Endothelial cell of umbilical vein (primary cell): ENCODE data around the gene MFSD6L. TPM values are rescaled to one million over a fixed set of nuclear protein-coding genes. Genes with fewer than 3 reads are reported as not detected.

ENCODE experiments used
- BruUV-seq: library from RNA; stranded (reverse); fragments of 400-500 nt; replicated peaks from 2 replicates; lab custom pipeline; 2021; lab: Mats Ljungman, UMichigan
- CTCF ChIA-PET: fragments of 300-600, 350-600 bp; sonication (Branson Sonifier 250); formaldehyde crosslinking; loops from one replicate; lab custom pipeline; 2021; ENCODE audit warnings: antibody characterized with exemption, inconsistent platforms; lab: Charles Lee
- POLR2A ChIA-PET: fragments of 300-600, 350-600 bp; sonication (Branson Sonifier 250); formaldehyde crosslinking; loops from one replicate; lab custom pipeline; 2021; ENCODE audit warnings: antibody characterized with exemption, inconsistent platforms; lab: Charles Lee
- DNase-seq: peaks from one replicate; pipeline ENCODE4 v3.0.0-alpha.2; 2011; ENCODE audit warnings: low read depth, low spot score
- FAIRE-seq: peaks from 2 replicates; lab custom pipeline; 2011; peaks lifted over from hg19 to GRCh38; lab: Jason Lieb, UNC
- H2AFZ ChIP-seq: 2 replicates; pipeline ENCODE4 v1.6.0; 2012; ENCODE audit warnings: low read depth, low read length, control low read depth, inconsistent platforms
- H3K27ac ChIP-seq: 2 replicates; pipeline ENCODE4 v1.5.1; 2011; ENCODE audit warnings: low read depth, mild to moderate bottlenecking, control low read depth, low read length, moderate library complexity; ENCODE audit not compliant: insufficient read depth
- H3K27me3 ChIP-seq, 2 experiments: 2 replicates each; pipeline versions ENCODE4 v1.6.0 to v1.6.1; 2011; ENCODE audit warnings: low read length in 2 of 2, mixed read lengths in 1 of 2; ENCODE audit not compliant: control insufficient read depth in 2 of 2, insufficient read depth in 2 of 2
- H3K36me3 ChIP-seq, 2 experiments: 2 replicates in 1 of 2; 3 replicates in 1 of 2; pipeline ENCODE4 v1.5.1; 2011; ENCODE audit warnings: low read length in 2 of 2, mild to moderate bottlenecking in 1 of 2, moderate library complexity in 1 of 2; ENCODE audit not compliant: control insufficient read depth in 2 of 2, insufficient read depth in 2 of 2; ENCODE audit errors: extremely low read depth in 1 of 2
- H3K4me1 ChIP-seq: 3 replicates; pipeline ENCODE4 v1.5.1; 2011; ENCODE audit warnings: mild to moderate bottlenecking, low read length; ENCODE audit not compliant: control insufficient read depth, insufficient read depth; ENCODE audit errors: extremely low read depth
- H3K4me2 ChIP-seq: 2 replicates; pipeline ENCODE4 v1.6.1; 2011; ENCODE audit warnings: low read length, control low read depth, mixed read lengths; ENCODE audit not compliant: insufficient read depth
- H3K4me3 ChIP-seq, 3 experiments: fragments of 200-600 bp in 1 of 3; sonication (generic), shearing (Covaris generic) in 1 of 3; replicated peaks in 1 of 3; 2 replicates each; pipeline ENCODE4 v1.5.1; 2011 to 2016; ENCODE audit warnings: control low read depth in 3 of 3, low read length in 3 of 3, mild to moderate bottlenecking in 2 of 3, inconsistent platforms in 1 of 3, low read depth in 1 of 3, moderate library complexity in 1 of 3; ENCODE audit not compliant: insufficient read depth in 1 of 3
- H3K79me2 ChIP-seq: 2 replicates; pipeline ENCODE4 v1.6.0; 2012; ENCODE audit warnings: low read length, inconsistent platforms; ENCODE audit not compliant: control insufficient read depth, insufficient read depth
- H3K9ac ChIP-seq: replicated peaks from 2 replicates; pipeline ENCODE3; 2011; ENCODE audit warnings: low read length, control low read depth; ENCODE audit not compliant: insufficient read depth; ENCODE audit errors: extremely low read depth
- H3K9me1 ChIP-seq: replicated peaks from 3 replicates; pipeline ENCODE4 v1.6.0; 2011; ENCODE audit warnings: mild to moderate bottlenecking, low read length; ENCODE audit not compliant: control insufficient read depth, insufficient read depth; ENCODE audit errors: extremely low read depth
- H3K9me3 ChIP-seq: replicated peaks from 2 replicates; pipeline ENCODE4 v1.5.1; 2012; ENCODE audit warnings: low read length, inconsistent platforms; ENCODE audit not compliant: control insufficient read depth, insufficient read depth
- H4K20me1 ChIP-seq: replicated peaks from 2 replicates; pipeline ENCODE3; 2011; ENCODE audit warnings: mild to moderate bottlenecking, low read length; ENCODE audit not compliant: control insufficient read depth, insufficient read depth; ENCODE audit errors: extremely low read depth
- CTCF ChIP-seq, 2 donors: IDR thresholded peaks; 1 replicate in 1 of 2; 2 replicates in 1 of 2; pipeline ENCODE4 v1.5.1; 2011; ENCODE audit warnings: low read length in 2 of 2, mild to moderate bottlenecking in 2 of 2, moderate library complexity in 2 of 2, control low read depth in 1 of 2, inconsistent platforms in 1 of 2, low read depth in 1 of 2; ENCODE audit not compliant: insufficient read depth in 1 of 2; ENCODE audit errors: extremely low read depth in 1 of 2
- EZH2 ChIP-seq: IDR thresholded peaks from 2 replicates; pipeline ENCODE4 v1.6.1; 2012; ENCODE audit warnings: borderline replicate concordance, low read depth, mild to moderate bottlenecking, moderate library complexity, low read length, inconsistent platforms; ENCODE audit not compliant: severe bottlenecking
- GATA2 ChIP-seq: IDR thresholded peaks from 2 replicates; pipeline ENCODE4 v1.7.0; 2011; ENCODE audit warnings: low read depth, mild to moderate bottlenecking, moderate library complexity, mixed read lengths, low read length; ENCODE audit not compliant: insufficient read length, insufficient read depth
- JUN ChIP-seq: IDR thresholded peaks from 2 replicates; pipeline ENCODE4 v1.6.1; 2011; ENCODE audit warnings: borderline replicate concordance, low read depth; ENCODE audit not compliant: insufficient read length, insufficient read depth
- MAX ChIP-seq: IDR thresholded peaks from 2 replicates; pipeline ENCODE4 v1.6.1; 2011; ENCODE audit not compliant: insufficient read depth, insufficient read length
- MYC ChIP-seq: IDR thresholded peaks from one replicate; pipeline ENCODE4 v1.6.1; 2011; ENCODE audit warnings: mild to moderate bottlenecking, low read depth, low read length
- POLR2A ChIP-seq: IDR thresholded peaks from 2 replicates; pipeline ENCODE4 v1.6.1; 2012; ENCODE audit warnings: low read depth, mild to moderate bottlenecking, control low read depth, low read length
- POLR2AphosphoS5 ChIP-seq: IDR thresholded peaks from 2 replicates; pipeline ENCODE4 v1.6.1; 2012; ENCODE audit warnings: low read depth, mild to moderate bottlenecking, control low read depth, low read length, moderate library complexity; ENCODE audit not compliant: insufficient read depth
- dilution Hi-C: fragments of 300-500 bp; cut with MboI; formaldehyde crosslinking; loops from one replicate; pipeline ENCODE4 v1.15.0; 2019; ENCODE audit warnings: low sequenced_read_pairs; ENCODE audit not compliant: extremely low pct_ligation_motif_present
- intact Hi-C: fragments of 100-400 bp; cut with micrococcal nuclease; formaldehyde crosslinking; loops from one replicate; pipeline ENCODE4 v1.10.0; 2022
- polyA plus RNA-seq, 4 experiments: library from polyadenylated mRNA; depleted of rRNA in 3 of 4; stranded (reverse) in 3 of 4; unstranded in 1 of 4; fragments of >200 nt; gene quantifications; 2 replicates each; pipeline versions ENCODE4 v1.2.1 to v1.2.3, GENCODE V29; 2011 to 2012; ENCODE audit warnings: missing spikeins in 1 of 4
- total RNA-seq: library from RNA; stranded (reverse); gene quantifications from 2 replicates; pipeline ENCODE4 v1.2.3, GENCODE V29; 2021

Gene MFSD6L
- total and polyA plus RNA-seq, 2 donors (not counting 3 experiments of a cell fraction or from before 2014, with no cell fraction given), result not detected

- dilution Hi-C loops (no loop called here), intact Hi-C loops (no loop called here)
- BruUV-seq, result no TSS peak
- Histone ChIP-seq H3K79me2 (no peaks in the 10 kb centered on the region), H3K27me3 (peaks cover 2 to 3% of the 10 kb centered on the region in 2 experiments), H2AFZ (no peak overlapping the region), H4K20me1 (no peaks in the 10 kb centered on the region), H3K27ac (no peak overlapping the region), H3K9me3 (no peaks in the 10 kb centered on the region), H3K9me1 (no peaks in the 10 kb centered on the region), H3K9ac (no peak overlapping the region), H3K4me1 (no peaks in the 10 kb centered on the region), H3K36me3 (no peaks in the 10 kb centered on the region), H3K4me2 (no peak overlapping the region), H3K4me3 (no peak overlapping the region)
- no peak for TF ChIP-seq GATA2
- no peak for TF ChIP-seq JUN
- no peak for TF ChIP-seq CTCF (IDR thresholded peaks at IDR 0.05; ENCODE audit: extremely low read depth in 1 of 2, insufficient read depth in 1 of 2, low read depth in 1 of 2, low read length in 2 of 2)
- no peak for TF ChIP-seq POLR2A
- no peak for TF ChIP-seq MYC
- TF ChIP-seq POLR2AphosphoS5, result no peak
- no peak for TF ChIP-seq MAX
- no peak for TF ChIP-seq EZH2
- ChIA-PET POLR2A (no interaction called here), CTCF (interaction anchor here (1.0 kb wide), 1 partner anchor 32 kb away, joined by 3 read pairs; no protein-coding TSS in a partner anchor)
- DNase-seq, result no peak
- FAIRE-seq, result no peak
Measured at GRCh38 chr17:8753136-8753975, 45.8 kb downstream of the MFSD6L start.
